GM06990 (cell line): Measurements from ENCODE around the gene KCNF1.

Source experiments
- DNase-seq: peaks from one replicate; pipeline ENCODE4 v3.0.0-alpha.2; 2011; ENCODE audit not compliant: insufficient read length; ENCODE audit errors: extremely low read depth
- H3K27me3 ChIP-seq: replicated peaks from 2 replicates; pipeline ENCODE4 v1.6.0; 2011; ENCODE audit warnings: low read length; ENCODE audit not compliant: control insufficient read depth, insufficient read depth
- H3K36me3 ChIP-seq: 2 replicates; pipeline ENCODE4 v1.5.1; 2011; ENCODE audit warnings: low read length; ENCODE audit not compliant: control insufficient read depth, insufficient read depth
- H3K4me3 ChIP-seq: replicated peaks from 2 replicates; pipeline ENCODE4 v1.5.1; 2011; ENCODE audit warnings: low read depth, mild to moderate bottlenecking, control low read depth, low read length
- TF ChIP-seq, protein P1 (sequence below): IDR thresholded peaks from 2 replicates; pipeline ENCODE4 v1.5.1; 2011; ENCODE audit warnings: low read length, control low read depth, mild to moderate bottlenecking, inconsistent platforms; ENCODE audit not compliant: insufficient read depth, poor library complexity, severe bottlenecking

The KCNF1 gene

DNA sequence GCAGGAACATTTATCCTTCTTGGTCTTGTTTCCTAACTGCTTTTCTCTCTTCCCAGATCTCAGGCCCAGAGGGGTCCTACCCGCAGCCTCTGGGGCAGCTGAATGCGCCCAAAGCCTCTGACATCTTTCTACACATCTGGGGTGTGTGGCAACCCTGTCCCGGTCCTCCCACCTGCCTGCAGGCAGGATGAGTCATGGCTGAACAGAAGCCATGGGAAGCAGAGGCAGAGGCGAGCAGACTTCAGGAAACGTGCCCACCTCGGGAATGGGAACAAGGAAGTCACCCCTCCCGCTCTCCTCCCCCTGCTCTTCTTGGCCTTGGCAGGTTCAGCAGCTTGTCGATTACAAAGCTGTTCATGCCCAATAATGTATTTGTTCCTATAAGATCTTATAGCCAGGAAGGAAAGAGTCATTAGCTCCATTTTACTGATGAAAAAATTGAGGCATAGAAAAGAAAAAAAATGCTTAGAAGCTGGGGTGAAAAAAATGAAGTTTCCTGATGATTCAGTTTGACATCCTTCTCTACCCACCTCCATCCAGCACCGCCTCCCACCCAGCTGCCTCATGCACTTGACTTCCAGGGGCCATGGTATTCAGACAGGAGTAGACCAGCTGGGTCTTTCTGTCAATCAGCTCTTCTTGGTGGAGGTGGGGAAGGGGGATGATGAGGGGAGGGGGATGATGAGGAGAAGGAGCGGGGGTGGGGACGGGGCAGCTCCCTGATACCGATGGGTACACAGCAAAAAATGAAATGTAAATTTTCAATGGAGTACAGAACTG, 10.4 kb upstream of the KCNF1 start:
- no peaks in the 10 kb centered on the region for H3K36me3 ChIP-seq
- DNase-seq, result no peak
- H3K27me3 ChIP-seq, result no peaks in the 10 kb centered on the region
- H3K4me3 ChIP-seq, result no peak overlapping the region
- TF ChIP-seq, protein P1, sequence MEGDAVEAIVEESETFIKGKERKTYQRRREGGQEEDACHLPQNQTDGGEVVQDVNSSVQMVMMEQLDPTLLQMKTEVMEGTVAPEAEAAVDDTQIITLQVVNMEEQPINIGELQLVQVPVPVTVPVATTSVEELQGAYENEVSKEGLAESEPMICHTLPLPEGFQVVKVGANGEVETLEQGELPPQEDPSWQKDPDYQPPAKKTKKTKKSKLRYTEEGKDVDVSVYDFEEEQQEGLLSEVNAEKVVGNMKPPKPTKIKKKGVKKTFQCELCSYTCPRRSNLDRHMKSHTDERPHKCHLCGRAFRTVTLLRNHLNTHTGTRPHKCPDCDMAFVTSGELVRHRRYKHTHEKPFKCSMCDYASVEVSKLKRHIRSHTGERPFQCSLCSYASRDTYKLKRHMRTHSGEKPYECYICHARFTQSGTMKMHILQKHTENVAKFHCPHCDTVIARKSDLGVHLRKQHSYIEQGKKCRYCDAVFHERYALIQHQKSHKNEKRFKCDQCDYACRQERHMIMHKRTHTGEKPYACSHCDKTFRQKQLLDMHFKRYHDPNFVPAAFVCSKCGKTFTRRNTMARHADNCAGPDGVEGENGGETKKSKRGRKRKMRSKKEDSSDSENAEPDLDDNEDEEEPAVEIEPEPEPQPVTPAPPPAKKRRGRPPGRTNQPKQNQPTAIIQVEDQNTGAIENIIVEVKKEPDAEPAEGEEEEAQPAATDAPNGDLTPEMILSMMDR, result no peak

DNA sequence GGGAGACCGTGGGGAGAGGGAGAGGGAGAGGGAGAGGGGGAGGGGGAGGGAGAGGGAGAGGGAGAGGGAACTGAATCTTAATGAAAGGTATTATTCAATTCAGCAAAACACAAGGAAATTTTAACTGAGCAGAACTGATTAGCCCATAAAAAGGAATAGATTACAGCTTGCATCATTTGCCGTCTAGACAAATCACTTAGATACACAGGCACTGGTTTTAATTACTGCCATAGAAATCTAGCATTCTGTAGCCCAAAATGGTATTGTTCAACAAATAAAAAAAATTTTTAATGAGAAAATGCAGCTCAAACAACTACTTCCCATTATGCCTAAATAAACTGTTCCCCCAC, 7.9 kb upstream of the KCNF1 start:
- TF ChIP-seq, protein P1, result no peak
- DNase-seq, result no peak
- H3K36me3 ChIP-seq, result no peaks in the 10 kb centered on the region
- H3K4me3 ChIP-seq, result no peak overlapping the region
- H3K27me3 ChIP-seq, result no peaks in the 10 kb centered on the region

DNA sequence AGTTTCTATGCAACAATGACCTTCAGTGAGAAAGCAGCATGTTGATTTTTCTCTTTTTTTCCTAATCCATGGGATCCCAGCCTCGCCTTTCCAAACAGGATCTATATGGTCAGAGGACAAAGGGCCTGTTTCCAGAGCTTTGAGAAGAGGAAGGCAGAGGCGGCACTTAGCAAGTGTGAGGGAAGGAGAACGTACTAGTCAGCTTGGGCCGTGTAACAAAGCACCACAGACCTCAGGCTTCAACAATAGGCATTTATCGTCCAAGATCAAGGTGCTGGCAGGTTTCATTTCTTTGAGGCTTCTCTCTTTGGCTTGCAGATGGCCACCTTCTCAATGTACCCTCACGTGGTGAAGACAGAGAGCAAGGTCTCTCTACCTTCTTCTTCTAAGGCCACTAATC, 7.3 kb upstream of the KCNF1 start:
- H3K4me3 ChIP-seq, result no peak overlapping the region
- no peaks in the 10 kb centered on the region for H3K27me3 ChIP-seq
- TF ChIP-seq, protein P1, result no peak
- no peak for DNase-seq
- H3K36me3 ChIP-seq, result no peaks in the 10 kb centered on the region

DNA sequence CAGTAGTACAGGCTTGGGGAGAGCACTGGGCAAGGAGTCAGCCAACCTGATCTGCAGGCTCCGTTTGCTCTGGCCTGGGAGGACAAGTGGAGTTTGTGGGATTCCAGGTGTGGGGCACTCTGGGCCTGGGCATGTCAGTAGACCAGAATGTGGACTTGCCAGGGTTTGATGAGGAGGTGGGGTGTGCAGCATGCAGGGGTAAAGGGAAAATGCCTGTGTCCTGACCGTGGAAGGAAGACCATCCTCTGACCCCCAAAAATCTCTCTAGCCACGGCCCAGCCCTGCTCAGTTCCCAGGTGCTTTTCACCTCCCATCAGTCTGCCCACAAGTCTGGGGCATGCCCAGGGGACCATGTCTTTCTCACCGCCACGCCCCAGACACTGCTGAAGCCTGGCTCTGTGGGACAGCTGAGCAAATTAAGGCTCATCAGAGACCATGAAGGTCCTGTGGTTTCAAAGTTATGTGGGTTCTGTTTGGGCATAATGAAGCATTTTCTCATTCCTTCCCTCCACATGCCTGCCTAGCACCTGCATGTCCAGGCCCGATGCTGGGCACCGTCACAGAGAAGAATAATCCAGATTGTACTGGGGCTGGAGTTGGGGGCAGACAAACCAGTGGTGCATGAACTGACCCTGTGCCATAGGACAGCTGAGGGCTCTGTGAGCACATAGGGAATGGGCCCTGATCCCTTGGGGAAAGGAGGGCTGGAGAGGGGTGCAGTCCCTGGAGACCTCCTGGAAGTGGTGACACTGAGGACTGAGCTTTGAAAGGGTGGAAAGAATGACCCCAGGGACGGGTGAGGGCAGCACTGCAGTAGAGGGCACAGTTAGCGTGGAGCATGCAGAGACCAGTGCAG, 6.5 kb upstream of the KCNF1 start:
- no peaks in the 10 kb centered on the region for H3K36me3 ChIP-seq
- TF ChIP-seq, protein P1, result no peak
- no peak overlapping the region for H3K4me3 ChIP-seq
- no peaks in the 10 kb centered on the region for H3K27me3 ChIP-seq
- no peak for DNase-seq

DNA sequence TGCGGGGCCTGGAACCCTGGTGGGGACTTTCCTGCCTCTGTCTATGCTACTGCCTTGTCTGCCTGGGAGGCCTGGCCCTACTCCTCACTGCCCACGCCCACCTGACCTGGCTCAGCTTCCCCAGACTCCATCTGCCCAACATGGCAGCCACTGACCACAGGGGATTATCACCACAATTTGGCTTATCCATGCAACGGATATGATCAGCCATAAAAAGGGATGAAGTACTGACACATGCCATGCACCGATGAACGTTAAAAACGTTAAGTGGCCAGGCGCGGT, 5.9 kb upstream of the KCNF1 start:
- H3K36me3 ChIP-seq, result no peaks in the 10 kb centered on the region
- no peak for DNase-seq
- TF ChIP-seq, protein P1, result no peak
- H3K27me3 ChIP-seq, result no peaks in the 10 kb centered on the region
- no peak overlapping the region for H3K4me3 ChIP-seq
